ENCODE data around the gene PDGFC. TPM values are rescaled to one million over a fixed set of nuclear protein-coding genes. Genes with fewer than 3 reads are reported as not detected.
"Not testable (repeated sequence)": the region's sequence is repeated elsewhere in the genome, so short reads cannot be mapped to it uniquely, and the experiment has no call there.

PDGFC gene
- polyA plus RNA-seq, 1 experiment = 72.7 TPM

- Histone ChIP-seq H3K27ac (ENCODE audit: low read depth, low read length) (no peak overlapping the region), H3K27me3 (ENCODE audit: control insufficient read depth, insufficient read depth, low read length) (no peaks in the 10 kb centered on the region), H3K9me3 (ENCODE audit: control insufficient read depth, insufficient read depth, low read length) (no peaks in the 10 kb centered on the region), H3K4me3 (ENCODE audit: low read depth, low read length) (no peak overlapping the region)
- no peak for TF ChIP-seq CTCF (IDR thresholded peaks at IDR 0.05; ENCODE audit: low read depth, low read length)
- no peak for DNase-seq (ENCODE audit: low read depth, low spot score)
- CTCF ChIA-PET = no interaction called here
- POLR2A ChIA-PET = no interaction called here
Measured at GRCh38 chr4:156934259-156934635, 37.4 kb downstream of the PDGFC start.

- Histone ChIP-seq H3K27ac (ENCODE audit: low read depth, low read length) (peak overlapping the region; percentile 47), H3K27me3 (ENCODE audit: control insufficient read depth, insufficient read depth, low read length) (no peaks in the 10 kb centered on the region), H3K9me3 (ENCODE audit: control insufficient read depth, insufficient read depth, low read length) (no peaks in the 10 kb centered on the region), H3K4me3 (ENCODE audit: low read depth, low read length) (no peak overlapping the region)
- peak; percentile 49 for DNase-seq (ENCODE audit: low read depth, low spot score)
- ChIA-PET POLR2A (interaction anchor here (0.6 kb wide), 1 partner anchor 13 kb away, joined by 3 read pairs; no protein-coding TSS in a partner anchor), CTCF (no interaction called here)
- TF ChIP-seq CTCF (IDR thresholded peaks at IDR 0.05; ENCODE audit: low read depth, low read length) = no peak
Measured at GRCh38 chr4:156933633-156934258, 37.9 kb downstream of the PDGFC start.

GRCh38 chr4:156932360-156932759 lies 39.2 kb downstream of the PDGFC start:
- DNase-seq (ENCODE audit: low read depth, low spot score); H3K4me3 ChIP-seq (ENCODE audit: low read depth, low read length); H3K9me3 ChIP-seq (ENCODE audit: control insufficient read depth, insufficient read depth, low read length); H3K27me3 ChIP-seq (ENCODE audit: control insufficient read depth, insufficient read depth, low read length); CTCF ChIA-PET; POLR2A ChIA-PET; H3K27ac ChIP-seq (ENCODE audit: low read depth, low read length): not testable (repeated sequence)

GRCh38 chr4:156931267-156931666 lies 40.3 kb downstream of the PDGFC start:
- H3K9me3 ChIP-seq (ENCODE audit: control insufficient read depth, insufficient read depth, low read length) = peaks cover 8% of the 10 kb centered on the region
- H3K27me3 ChIP-seq (ENCODE audit: control insufficient read depth, insufficient read depth, low read length) = no peaks in the 10 kb centered on the region
- CTCF ChIA-PET = no interaction called here
- DNase-seq (ENCODE audit: low read depth, low spot score) = peak; percentile 36
- no peak for TF ChIP-seq CTCF (IDR thresholded peaks at IDR 0.05; ENCODE audit: low read depth, low read length)
- POLR2A ChIA-PET = interaction anchor here (0.8 kb wide), 1 partner anchor 31 kb away, joined by 3 read pairs; no protein-coding TSS in a partner anchor
- H3K4me3 ChIP-seq (ENCODE audit: low read depth, low read length) = no peak overlapping the region
- H3K27ac ChIP-seq (ENCODE audit: low read depth, low read length) = no peak overlapping the region

- H3K4me3 ChIP-seq (ENCODE audit: low read depth, low read length) = no peak overlapping the region
- H3K27me3 ChIP-seq (ENCODE audit: control insufficient read depth, insufficient read depth, low read length) = no peaks in the 10 kb centered on the region
- peaks cover 8% of the 10 kb centered on the region for H3K9me3 ChIP-seq (ENCODE audit: control insufficient read depth, insufficient read depth, low read length)
- no peak for TF ChIP-seq CTCF (IDR thresholded peaks at IDR 0.05; ENCODE audit: low read depth, low read length)
- ChIA-PET CTCF (no interaction called here), POLR2A (no interaction called here)
- DNase-seq (ENCODE audit: low read depth, low spot score) = no peak
- no peak overlapping the region for H3K27ac ChIP-seq (ENCODE audit: low read depth, low read length)
Measured at GRCh38 chr4:156929386-156930105, 42.1 kb downstream of the PDGFC start.
